HEK293 (cell line): Measurements from ENCODE around the gene NEIL1.

Source experiments
- CTCF ChIP-seq: fragments of 450-650 bp; formaldehyde crosslinking; IDR thresholded peaks from 2 replicates; pipeline ENCODE4 v1.5.1; 2016; ENCODE audit warnings: missing biosample characterization, missing genetic modification characterization
- REPIN1 ChIP-seq: fragments of 450-650 bp; formaldehyde crosslinking; IDR thresholded peaks from 2 replicates; pipeline ENCODE4 v1.5.1; 2017; ENCODE audit warnings: missing biosample characterization, missing genetic modification characterization, low read depth

DNA sequence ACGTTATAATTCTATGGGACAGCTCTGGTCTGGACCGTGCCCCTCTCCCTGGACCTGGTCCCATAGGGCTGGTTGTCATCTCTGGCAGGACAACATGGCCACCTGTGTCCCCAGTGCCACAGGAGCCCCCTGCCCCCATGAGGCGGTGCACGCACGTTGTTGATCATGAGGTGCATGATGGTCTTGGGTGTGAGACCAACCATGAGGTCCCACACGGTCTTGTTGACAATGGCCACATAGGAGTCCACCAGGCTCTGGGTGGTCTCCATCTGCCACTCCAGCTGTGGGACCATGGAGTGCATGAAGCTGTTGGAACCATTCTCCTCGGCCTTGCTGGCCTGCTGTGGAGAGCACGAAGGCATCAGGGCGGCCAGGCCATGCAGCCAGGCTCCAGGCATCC is 44.5 kb upstream of the NEIL1 start:
- TF ChIP-seq CTCF (tag by site-specific recombination) = no peak
- TF ChIP-seq REPIN1 (tag by site-specific recombination) = no peak
